DMS79 treated with DMSO at 0.1 percent for 48 hours (cell line): ENCODE data around the gene RSPH1.

Source experiments
- DNase-seq: peaks from one replicate; lab custom pipeline; 2025; lab: John Stamatoyannopoulos, UW

The RSPH1 gene

DNA sequence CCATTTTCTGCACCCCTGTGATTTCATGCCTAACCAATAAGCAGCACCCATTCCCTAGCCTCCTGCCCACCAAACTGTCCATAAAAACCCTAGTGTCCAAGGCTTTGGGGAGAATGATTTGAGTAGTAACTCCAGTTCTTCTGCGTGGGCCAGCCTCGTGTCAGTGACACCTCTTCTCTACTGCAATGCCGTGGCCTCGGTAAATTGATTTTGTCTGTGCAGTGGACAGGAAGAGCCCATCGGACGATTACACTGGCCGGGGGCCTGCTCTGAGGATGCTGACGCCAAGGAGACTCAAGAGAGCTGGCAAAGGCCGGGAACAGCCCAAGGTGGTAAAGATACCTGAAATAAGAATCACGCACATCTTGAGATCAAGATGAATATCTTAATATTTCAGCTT is 29.3 kb downstream of the RSPH1 start:
- no peak for DNase-seq

DNA sequence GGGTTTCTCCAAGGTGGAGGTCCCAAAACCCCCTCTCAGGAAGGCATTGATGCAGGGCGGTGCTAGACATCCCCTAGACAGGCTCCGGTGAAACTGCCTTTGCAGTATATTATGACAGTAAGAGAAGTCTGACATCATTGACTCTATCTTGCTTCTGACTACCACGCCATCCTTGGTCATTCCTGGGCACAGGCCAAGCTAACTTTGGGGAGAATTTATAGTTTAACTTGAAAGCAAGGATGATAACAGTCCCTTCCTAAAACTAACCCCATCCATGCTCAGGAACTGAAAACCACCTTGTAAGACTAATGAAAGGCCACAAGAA is 30.3 kb downstream of the RSPH1 start:
- DNase-seq: no peak

- no peak for DNase-seq
Measured at GRCh38 chr21:42465008-42465802, 30.8 kb downstream of the RSPH1 start.

GRCh38 chr21:42463861-42464515 is 32.0 kb downstream of the RSPH1 start:
- no peak for DNase-seq

DNA sequence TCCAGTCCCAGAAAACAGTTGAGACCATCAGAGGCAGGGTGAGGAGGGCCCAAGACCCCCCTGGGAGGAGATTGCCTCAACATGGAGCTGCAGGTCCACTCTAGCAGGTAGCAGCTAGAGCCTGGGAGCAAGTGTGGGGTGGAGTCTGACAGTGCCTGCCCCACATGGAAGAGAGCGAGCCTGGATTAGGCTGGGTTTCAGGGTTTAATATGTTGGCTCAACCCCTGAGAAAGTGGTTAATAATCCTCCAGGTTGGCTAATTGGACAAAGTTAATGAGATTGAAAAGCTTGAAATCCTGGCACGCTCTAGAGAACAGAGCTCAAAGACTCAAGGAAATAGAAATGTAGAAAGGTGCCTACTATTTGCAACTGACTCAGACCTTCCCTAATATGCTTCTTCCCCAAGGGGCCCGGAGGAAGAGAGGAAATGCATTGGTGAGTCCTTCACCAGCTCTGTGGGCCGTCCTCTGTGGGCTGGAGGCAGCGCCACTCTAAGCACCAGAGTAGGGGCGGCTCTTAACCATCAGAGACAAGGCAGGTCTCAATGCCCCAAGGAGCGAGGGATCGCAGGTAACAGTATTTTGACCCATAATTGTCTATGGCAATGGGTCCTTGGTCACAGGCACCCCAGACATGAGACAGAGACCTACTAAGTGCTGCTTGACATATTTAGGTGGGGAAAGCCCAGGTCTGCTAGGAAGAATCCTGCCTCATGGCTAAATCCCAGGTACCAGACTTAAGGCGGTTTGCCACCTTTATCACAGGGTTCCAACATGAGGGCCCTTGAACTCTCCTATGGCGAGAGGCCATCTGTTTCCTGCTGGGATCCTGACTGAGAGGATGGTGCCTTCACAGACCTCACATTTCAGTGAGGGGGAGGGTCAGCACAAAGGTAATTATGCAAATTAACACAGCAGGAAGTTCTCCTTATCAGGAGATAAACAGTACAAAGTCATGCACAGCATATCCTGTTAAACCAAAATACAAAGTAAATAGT is 33.8 kb downstream of the RSPH1 start:
- peak; percentile 16 for DNase-seq

DNA sequence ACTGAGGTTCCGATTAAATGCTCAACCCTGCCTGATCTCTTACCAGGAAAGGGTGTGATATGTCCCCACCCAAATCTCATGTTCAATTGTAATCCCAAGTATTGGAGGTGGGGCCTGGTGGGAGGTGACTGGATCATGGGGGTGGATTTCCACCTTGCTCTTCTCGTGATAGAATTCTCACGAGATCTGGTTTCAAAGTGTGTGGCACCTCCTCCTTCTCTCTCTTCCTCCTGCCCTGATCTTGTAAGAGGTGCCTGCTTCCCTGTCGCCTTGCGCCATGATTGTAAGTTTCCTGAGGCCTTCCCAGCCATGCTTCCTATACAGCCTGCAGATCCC is 34.9 kb downstream of the RSPH1 start:
- peak; percentile 79 for DNase-seq

- DNase-seq: peak; percentile 94
Measured at GRCh38 chr21:42460391-42461184, 35.4 kb downstream of the RSPH1 start.

DNA sequence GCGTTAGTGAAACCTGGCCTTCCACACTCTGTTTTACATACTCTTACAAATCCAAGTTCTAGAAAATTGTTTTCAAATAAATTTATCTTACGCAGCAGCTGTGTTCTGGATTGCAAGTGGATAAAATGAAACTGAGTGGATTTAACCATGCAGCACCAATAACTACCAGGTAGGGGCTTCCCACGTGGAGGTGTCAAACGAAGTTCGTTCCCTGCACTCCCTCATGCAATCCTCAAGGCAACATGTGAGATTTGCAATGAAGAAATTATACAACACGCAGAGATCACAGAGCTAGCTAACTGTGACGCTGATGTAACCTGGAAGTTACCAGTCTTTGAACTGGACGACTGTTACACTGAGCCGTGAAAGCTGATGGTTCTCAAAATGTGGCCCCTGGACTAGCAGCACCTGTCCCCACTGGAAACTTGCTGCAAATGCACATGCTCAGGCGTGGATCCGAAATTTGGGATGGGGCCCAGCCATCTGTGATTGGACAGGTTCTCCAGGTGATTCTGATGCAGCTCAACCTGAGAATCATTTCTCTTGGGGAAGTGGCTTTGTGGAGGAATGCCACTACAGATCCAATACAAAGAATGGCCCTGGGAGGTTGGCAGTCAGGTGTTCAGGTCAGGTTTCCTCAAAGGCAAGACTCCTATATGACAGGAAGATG is 36.3 kb downstream of the RSPH1 start:
- peak; percentile 23 for DNase-seq

DNA sequence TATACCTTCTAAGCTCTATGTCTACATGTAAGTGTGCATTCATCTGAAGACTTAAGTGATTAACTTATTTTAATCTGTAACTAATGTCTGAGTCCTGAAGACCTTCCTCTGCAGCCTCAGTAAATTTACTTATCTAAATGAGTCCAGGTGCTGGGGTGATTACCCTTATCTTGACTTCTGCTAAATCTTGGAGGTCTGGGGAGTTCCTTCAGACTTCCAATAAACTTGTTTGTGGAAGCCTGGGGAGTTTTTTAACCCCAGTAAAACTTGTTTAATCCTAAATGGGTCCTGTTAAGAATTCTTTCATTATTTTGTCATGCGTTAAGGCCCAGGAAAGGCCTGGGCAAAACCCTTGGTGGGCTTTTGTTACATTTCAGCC is 37.0 kb downstream of the RSPH1 start:
- DNase-seq: no peak

- no peak for DNase-seq
Measured at GRCh38 chr21:42456457-42456856, 39.6 kb downstream of the RSPH1 start.

GRCh38 chr21:42455754-42456440 is 40.1 kb downstream of the RSPH1 start:
- no peak for DNase-seq

DNA sequence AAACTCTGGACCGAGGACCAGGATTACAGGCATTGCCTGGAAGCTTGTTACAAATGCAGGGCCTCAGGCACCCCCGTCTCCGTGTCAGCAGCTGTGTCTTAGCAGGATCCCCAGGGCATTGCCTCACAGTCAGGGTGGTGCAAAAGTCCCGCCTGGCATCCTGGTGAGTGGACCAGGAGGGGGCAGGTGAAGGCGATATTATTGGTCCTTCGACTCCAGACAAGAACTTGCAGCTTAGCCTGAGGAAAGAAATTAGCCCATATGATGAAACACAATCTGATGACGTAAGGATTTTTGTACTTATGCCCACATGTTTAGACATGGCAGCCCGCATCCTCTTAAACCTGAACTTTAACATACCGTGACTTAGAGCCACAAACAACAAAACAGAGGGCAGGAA is 40.8 kb downstream of the RSPH1 start:
- DNase-seq: no peak

DNA sequence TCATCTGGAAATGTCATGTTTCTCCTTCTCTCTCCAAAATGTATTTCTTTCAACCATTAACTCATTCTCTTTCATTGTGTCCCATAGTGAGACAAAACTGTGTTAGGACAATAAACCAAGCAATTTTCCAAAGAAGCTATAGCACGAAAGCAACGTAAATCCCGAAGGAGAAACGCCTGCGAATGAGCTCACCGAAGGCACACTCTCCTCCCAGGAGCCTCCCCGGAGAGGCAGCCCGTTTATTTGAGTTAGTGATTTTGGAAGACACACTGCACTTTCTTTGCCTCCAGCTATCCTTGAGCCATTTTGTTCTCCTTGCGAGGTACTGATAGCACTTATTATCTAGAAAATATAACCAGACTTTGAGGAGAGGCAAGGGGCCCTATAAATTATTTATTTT is 41.2 kb downstream of the RSPH1 start:
- no peak for DNase-seq

GRCh38 chr21:42453986-42454570 is 41.9 kb downstream of the RSPH1 start:
- DNase-seq: no peak

DNA sequence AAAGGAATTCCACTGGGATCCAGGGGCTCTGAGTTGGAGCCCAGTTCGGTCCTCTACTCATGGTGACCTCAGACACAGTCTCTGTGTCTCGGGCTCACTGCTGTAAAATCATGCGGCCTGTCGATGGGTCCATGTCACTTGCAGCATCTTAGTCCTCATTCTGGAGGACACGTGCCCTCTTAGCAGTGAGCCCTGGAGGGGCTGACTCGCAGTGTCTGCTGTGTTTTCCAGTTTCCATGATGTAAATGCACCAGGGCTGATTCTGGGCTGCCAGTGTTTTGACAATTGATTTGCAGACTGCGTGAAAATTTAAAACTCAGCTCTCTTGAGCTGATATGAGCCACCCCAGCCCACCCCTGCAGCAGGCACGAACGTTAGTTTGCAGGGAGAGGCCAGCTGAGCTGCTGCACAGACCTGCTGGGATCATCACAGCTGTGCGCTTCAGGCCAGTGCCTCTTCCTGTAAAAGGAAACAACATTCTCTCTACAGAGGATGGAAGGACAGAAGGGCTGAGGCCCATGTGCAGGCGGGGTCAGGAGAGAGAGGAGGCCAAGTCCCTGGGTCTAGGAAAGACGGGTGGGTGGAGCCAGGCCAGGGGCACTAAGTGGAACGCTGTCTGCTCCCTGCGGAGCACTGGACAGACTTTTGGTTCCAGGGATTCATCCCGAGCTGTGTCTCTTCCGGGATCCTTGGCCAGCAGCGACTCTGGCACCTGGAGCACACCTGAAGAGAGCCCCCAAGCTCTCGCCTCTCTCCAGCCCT is 42.6 kb downstream of the RSPH1 start:
- DNase-seq: no peak

DNA sequence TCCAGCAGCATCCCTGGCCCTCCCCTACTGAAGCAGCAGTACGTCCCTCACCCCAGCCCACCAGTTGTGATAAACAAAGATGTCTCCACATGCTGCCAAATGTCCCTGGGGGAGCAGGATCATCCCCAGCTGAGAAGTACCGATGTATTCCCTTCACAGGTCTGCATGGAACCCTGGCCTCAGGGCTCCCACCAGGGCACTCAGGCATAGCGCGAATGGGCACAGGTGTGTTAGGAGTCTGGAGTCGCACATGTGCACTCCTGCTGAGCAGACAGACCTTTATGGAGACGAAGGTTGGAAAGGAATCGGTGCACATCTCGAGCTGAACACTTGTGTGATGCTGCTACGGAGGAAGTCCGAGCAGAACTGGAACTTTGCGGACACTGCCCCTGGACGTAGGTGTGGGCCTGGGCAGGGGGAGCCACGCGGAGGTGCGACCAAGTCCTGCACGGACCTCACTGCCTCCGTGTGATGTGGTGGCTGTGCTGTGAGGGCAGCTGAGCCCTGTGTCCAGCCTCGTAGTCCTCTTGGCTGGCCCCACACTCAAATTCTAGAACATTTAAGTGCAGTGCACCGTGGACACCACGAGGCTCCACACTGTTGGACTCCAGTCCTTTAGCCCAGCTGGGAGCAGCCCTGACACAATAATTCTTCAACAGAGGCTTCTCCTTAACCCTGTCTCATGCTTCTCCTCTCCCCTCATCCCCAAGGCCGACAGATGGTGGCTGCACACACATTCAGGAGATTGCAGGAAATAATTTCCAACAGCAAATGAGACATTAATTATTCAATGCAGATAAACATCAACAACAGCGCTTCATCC is 43.4 kb downstream of the RSPH1 start:
- no peak for DNase-seq

- no peak for DNase-seq
Measured at GRCh38 chr21:42451941-42452340, 44.1 kb downstream of the RSPH1 start.

GRCh38 chr21:42448686-42449085 is 47.3 kb downstream of the RSPH1 start:
- no peak for DNase-seq

GRCh38 chr21:42447732-42448131 is 48.3 kb downstream of the RSPH1 start:
- DNase-seq: no peak
